Heart right ventricle (tissue), 16 donors: ENCODE measurements around the gene AQP6. TPM values are rescaled to one million over a fixed set of nuclear protein-coding genes. Genes with fewer than 3 reads are reported as not detected.

Experiments used
- ATAC-seq, 8 donors: fragments of 200-7000 bp; cut with Tn5 transposase; one replicate each; pipeline ENCODE4 v1.9.1; 2020; ENCODE audit warnings: mild to moderate bottlenecking in 8 of 8, moderate library complexity in 8 of 8, moderate number of reproducible peaks in 1 of 8
- DNase-seq, 2 donors: peaks; one replicate each; pipeline ENCODE4 v3.0.0-alpha.2; 2020
- H3K27ac ChIP-seq, 10 donors: fragments of 200-600 bp; sonication (generic) in 2 of 10; one replicate each; pipeline versions ENCODE4 v1.5.0 to v1.8.0; 2020 to 2022; ENCODE audit warnings: mild to moderate bottlenecking in 3 of 10
- H3K27me3 ChIP-seq, 7 donors: fragments of 200-600 bp; one replicate each; pipeline ENCODE4 v1.8.0; 2021 to 2022; ENCODE audit warnings: mild to moderate bottlenecking in 2 of 7
- H3K36me3 ChIP-seq, 9 donors: fragments of 200-600 bp; sonication (generic) in 1 of 9; one replicate each; pipeline versions ENCODE4 v1.5.0 to v1.8.0; 2020 to 2022; ENCODE audit warnings: mild to moderate bottlenecking in 2 of 9
- H3K4me1 ChIP-seq, 9 donors: fragments of 200-600 bp; sonication (generic) in 1 of 9; one replicate each; pipeline versions ENCODE4 v1.5.0 to v1.8.0; 2020 to 2022; ENCODE audit warnings: mild to moderate bottlenecking in 4 of 9
- H3K4me3 ChIP-seq, 10 donors: fragments of 200-600 bp; sonication (generic) in 2 of 10; one replicate each; pipeline versions ENCODE4 v1.5.0 to v1.8.0; 2020 to 2022; ENCODE audit warnings: mild to moderate bottlenecking in 7 of 10, moderate library complexity in 2 of 10
- H3K9me3 ChIP-seq, 11 donors: fragments of 200-600 bp in 10 of 11; sonication (generic) in 2 of 11; one replicate each; pipeline versions ENCODE4 v1.5.0 to v1.8.0; 2013 to 2022; ENCODE audit warnings: mild to moderate bottlenecking in 2 of 11, control low read depth in 1 of 11, moderate library complexity in 1 of 11
- CTCF ChIP-seq, 9 donors: fragments of 200-600 bp; sonication (generic) in 2 of 9; IDR thresholded peaks; one replicate each; pipeline versions ENCODE4 v1.5.0 to v1.8.0; 2021 to 2022; ENCODE audit warnings: antibody characterized with exemption in 9 of 9, mild to moderate bottlenecking in 5 of 9, moderate library complexity in 1 of 9
- WGBS, 2 donors: extraction: QIAGEN DNeasy Blood & Tissue Kit; methylation state at CpG; one replicate each; pipeline ENCODE4 v1.1.7; 2013; ENCODE audit warnings: inconsistent platforms in 1 of 2; 5-methylcytosine and 5-hydroxymethylcytosine counted together
- intact Hi-C, 10 donors: fragments of 100-400 bp; cut with DNase I; formaldehyde crosslinking; loops; one replicate each; pipeline versions ENCODE4 v1.11.1 to v1.14.2; 2022
- polyA plus RNA-seq, 2 donors: library from polyadenylated mRNA; stranded (reverse); fragments of 200-250 nt; gene quantifications; one replicate each; pipeline ENCODE4 v1.2.3, GENCODE V29; 2013
- total RNA-seq, 10 donors: library from RNA; stranded (reverse); fragmentation: NEBNext Ultra II Directional in 3 of 10; extraction: Animal tissue kit (Norgen Biotek cat#: 25700) in 3 of 10; gene quantifications; one replicate each; pipeline versions ENCODE4 v1.2.1 to v1.2.4, GENCODE V29; 2021 to 2023
- donor health status: Arrhythmogenic right ventricular cardiomyopathy.
- donor health status: ischemic (EF 13 %, LVEDD 7.1; RV severe dilation, severe dysfunction).
- donor health status: healthy with polysubstance abuse.
- donor health status: DM: no; HTN: yes; CAD: no.
- donor health status: DM: no; HTN: no; CAD: no.
- donor health status: ischemic (EF 25% LVEDD 6.9; RV normal size, moderate dysfunction).
- donor health status: ischemic (EF 25% LVEDD 5.7; RV mildly dilated, moderate dysfunction).
- donor health status: healthy.
- donor health status: DM: yes; HTN: yes; CAD: no.
- donor health status: Ischemic cardiomyopathy.
- donor health status: ischemic (EF 35%, LVEDD 5.7; RV mildly dilated, moderate dysfunction).
- donor health status: nonischemic (EF 11% LVEDD 7.7; RV severe dilation, severe dysfunction).
- donor health status: DM: yes; HTN: yes; CAD: no.
- donor health status: PGD.
- donor health status: ischemic (EF 29% LVEDD 5.4; RV normal size, mild dysfunction).
- donor health status: nonischemic (EF 23%, LVEDD 6.1; RV moderate dilation, normal function).

Gene AQP6
- total and polyA plus RNA-seq, 12 donors, result 0.06 to 0.15 TPM; not detected in 10

DNA sequence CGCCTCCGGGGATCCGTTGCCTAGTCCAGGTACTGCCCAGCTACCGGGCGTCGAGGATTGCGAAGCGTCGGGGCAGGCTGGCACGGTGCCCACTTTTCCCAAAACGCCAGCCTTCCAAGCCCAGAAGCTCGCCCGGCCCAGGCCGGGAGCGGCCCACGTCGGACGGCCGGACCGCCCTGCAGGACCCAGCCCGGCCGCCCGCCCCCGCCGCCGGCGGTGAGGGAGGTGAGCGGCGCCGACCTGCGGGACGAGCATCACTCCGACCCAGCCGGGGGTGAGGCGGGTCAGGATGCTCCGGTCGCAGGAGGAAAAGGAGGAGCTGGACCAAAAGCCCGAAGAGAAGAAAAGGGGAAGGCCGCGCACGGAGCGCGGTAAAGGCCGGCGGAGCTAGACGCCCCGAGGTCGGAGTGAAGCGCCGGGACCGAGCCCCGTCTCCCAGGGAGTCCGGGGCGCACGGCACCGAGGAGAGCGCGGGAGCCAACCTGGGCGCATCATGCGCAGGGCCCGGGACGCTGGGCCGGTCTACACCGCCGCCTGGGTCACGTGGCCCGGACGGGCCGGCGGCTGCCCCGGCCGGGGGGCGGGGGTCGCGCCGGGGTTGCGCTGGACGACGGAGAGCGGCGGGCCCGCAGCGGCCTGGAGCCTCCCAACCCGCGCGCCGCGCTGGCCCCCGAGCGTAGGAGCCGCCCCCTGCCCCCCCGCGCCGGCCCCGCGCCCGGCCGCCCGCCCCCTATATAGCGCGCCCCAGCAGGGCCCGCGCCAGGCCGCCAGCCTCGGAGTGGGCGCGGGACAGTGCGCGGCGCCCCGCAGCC is 11.4 kb upstream of the AQP6 start, which contains the start of gene AQP5:
AQP5 (plus strand) TSS at position 762 of the 812 bp plus-strand sequence. CDS start 146 bp downstream, outside the sequence.
- Histone ChIP-seq H3K36me3 (no peaks in the 10 kb centered on the region), H3K27ac (peak within 1 kb of the TSS in 1 of 10 donors; percentile 12), H3K4me1 (peaks cover 3 to 38% (median 12%) of the 10 kb centered on the region in 9 donors), H3K27me3 (peaks cover 0 to 97% (median 41%) of the 10 kb centered on the region in 7 donors), H3K4me3 (peak within 1 kb of the TSS in 9 of 10 donors; percentile 17 to 50 (median 36)), H3K9me3 (no peaks in the 10 kb centered on the region)
- peak in 1 of 2 donors; percentile 35 for DNase-seq
- peak in 3 of 8 donors; percentile 10 to 12 (median 12) for ATAC-seq
- intact Hi-C loops, result loop anchor here in 5 of 10 donors (10.0 kb wide), 2 partner anchors 187 to 213 kb away; no protein-coding TSS in a partner anchor
- no peak for TF ChIP-seq CTCF (IDR thresholded peaks at IDR 0.05)
- WGBS, 2 donors, result 3 to 4% methylated on average over 89 to 108 of the region's 111 CpGs

GRCh38 chr12:49961993-49962764 is 10.6 kb upstream of the AQP6 start:
- peak overlapping the region in 1 of 10 donors; percentile 12 for H3K27ac ChIP-seq
- ATAC-seq (no peak), DNase-seq (no peak)
- intact Hi-C loops, result loop anchor here in 5 of 10 donors (10.0 kb wide), 2 partner anchors 187 to 213 kb away; no protein-coding TSS in a partner anchor
- TF ChIP-seq CTCF (IDR thresholded peaks at IDR 0.05), result no peak
- 59 to 70% methylated on average over 37 of the region's 37 CpGs for WGBS, 2 donors
- H3K27me3 ChIP-seq, result peaks cover 0 to 93% (median 35%) of the 10 kb centered on the region in 7 donors
- no peak overlapping the region for H3K4me3 ChIP-seq
- no peaks in the 10 kb centered on the region for H3K36me3 ChIP-seq
- H3K9me3 ChIP-seq, result no peaks in the 10 kb centered on the region
- peaks cover 5 to 43% (median 13%) of the 10 kb centered on the region in 9 donors for H3K4me1 ChIP-seq

DNA sequence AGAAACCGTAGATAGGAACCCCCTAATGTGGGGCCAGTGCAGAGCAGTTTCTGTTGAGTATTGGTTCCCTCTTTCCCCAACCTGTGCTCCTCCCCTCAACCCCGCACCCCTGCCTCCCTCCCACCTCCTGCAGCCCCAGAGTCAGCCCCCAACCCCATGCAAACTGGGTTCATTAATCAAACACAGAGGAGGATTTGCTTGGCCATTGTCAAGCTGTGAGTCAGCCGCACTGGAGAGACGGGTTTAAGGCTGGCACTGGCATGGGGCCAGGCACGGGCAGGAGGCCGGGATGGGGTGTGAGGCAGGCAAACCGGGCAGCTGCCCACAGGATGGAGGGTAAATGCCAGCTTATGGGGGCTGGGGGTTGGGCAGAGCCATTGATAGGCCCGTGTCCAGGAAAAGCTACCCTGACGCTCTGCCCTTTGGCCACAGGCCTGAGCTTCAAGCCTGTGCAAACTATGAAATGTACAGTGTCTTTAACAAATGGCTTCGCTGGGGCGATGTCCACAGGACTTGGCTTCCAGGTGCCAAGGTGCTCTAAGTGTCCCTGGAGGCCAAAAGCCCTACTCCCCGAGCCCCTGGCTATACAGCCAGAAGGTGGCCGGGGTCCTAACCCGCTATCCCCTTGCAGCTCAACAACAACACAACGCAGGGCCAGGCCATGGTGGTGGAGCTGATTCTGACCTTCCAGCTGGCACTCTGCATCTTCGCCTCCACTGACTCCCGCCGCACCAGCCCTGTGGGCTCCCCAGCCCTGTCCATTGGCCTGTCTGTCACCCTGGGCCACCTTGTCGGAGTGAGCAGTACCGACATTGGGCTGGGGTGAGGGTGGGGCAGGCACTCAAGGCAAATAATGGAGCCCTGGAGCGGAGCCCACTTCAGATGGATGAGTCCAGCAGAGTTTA is 9.6 kb upstream of the AQP6 start:
- TF ChIP-seq CTCF (IDR thresholded peaks at IDR 0.05), result no peak
- ATAC-seq (peak; percentile 19 to 79 (median 54)), DNase-seq (peak; percentile 62 to 77)
- H3K27ac ChIP-seq, result peak overlapping the region in 2 of 10 donors; percentile 44 to 53
- H3K4me1 ChIP-seq, result peaks cover 10 to 50% (median 21%) of the 10 kb centered on the region in 9 donors
- no peaks in the 10 kb centered on the region for H3K9me3 ChIP-seq
- H3K36me3 ChIP-seq, result no peaks in the 10 kb centered on the region
- peaks cover 0 to 89% (median 37%) of the 10 kb centered on the region in 7 donors for H3K27me3 ChIP-seq
- no peak overlapping the region for H3K4me3 ChIP-seq
- intact Hi-C loops, result loop anchor here in 5 of 10 donors (10.0 kb wide), 2 partner anchors 188 to 212 kb away; no protein-coding TSS in a partner anchor
- WGBS, 2 donors, result 70 to 74% methylated on average over 21 of the region's 21 CpGs
